DND-41 (cell line): Measurements from ENCODE around the gene FRMPD3.

Source experiments
- ATAC-seq: fragments of 200-7000 bp; cut with Tn5 transposase; 3 replicates; pipeline ENCODE4 v1.9.1; 2021; ENCODE audit warnings: low read depth; ENCODE audit not compliant: insufficient read depth
- DNase-seq: peaks from one replicate; pipeline ENCODE4 v3.0.0-alpha.2; 2020
- H2AFZ ChIP-seq: 2 replicates; pipeline ENCODE4 v1.6.0; 2012; ENCODE audit warnings: low read depth, low read length
- H3K27ac ChIP-seq: 2 replicates; pipeline ENCODE4 v1.5.1; 2012; ENCODE audit warnings: low read length, inconsistent platforms
- H3K27me3 ChIP-seq: fragments of 200-600 bp; sonication (generic); 2 replicates; pipeline ENCODE4 v1.6.0; 2012; ENCODE audit warnings: low read length, mild to moderate bottlenecking, inconsistent platforms; ENCODE audit not compliant: insufficient read depth, poor library complexity
- H3K36me3 ChIP-seq: 2 replicates; pipeline ENCODE4 v1.5.1; 2012; ENCODE audit warnings: low read length, inconsistent platforms; ENCODE audit not compliant: insufficient read depth
- H3K4me1 ChIP-seq: 2 replicates; pipeline ENCODE4 v1.5.1; 2012; ENCODE audit warnings: mild to moderate bottlenecking, low read length; ENCODE audit not compliant: insufficient read depth
- H3K4me2 ChIP-seq: 2 replicates; pipeline ENCODE4 v1.6.0; 2012; ENCODE audit warnings: mild to moderate bottlenecking, moderate library complexity, low read length, inconsistent platforms; ENCODE audit not compliant: insufficient read depth
- H3K4me3 ChIP-seq, 2 experiments: fragments of 200-600 bp in 1 of 2; shearing (Covaris generic) in 1 of 2; 2 replicates each; pipeline ENCODE4 v1.5.1; 2012 to 2016; ENCODE audit warnings: inconsistent platforms in 2 of 2, low read length in 2 of 2, mild to moderate bottlenecking in 2 of 2, low read depth in 1 of 2, moderate library complexity in 1 of 2
- H3K79me2 ChIP-seq: 2 replicates; pipeline ENCODE4 v1.6.0; 2012; ENCODE audit warnings: low read length, inconsistent platforms; ENCODE audit not compliant: insufficient read depth
- H3K9ac ChIP-seq: 2 replicates; pipeline ENCODE4 v1.6.0; 2012; ENCODE audit warnings: low read depth, mild to moderate bottlenecking, inconsistent platforms, low read length, moderate library complexity
- H3K9me3 ChIP-seq: 2 replicates; pipeline ENCODE4 v1.5.1; 2012; ENCODE audit warnings: low read length, moderate library complexity, mild to moderate bottlenecking, inconsistent platforms; ENCODE audit not compliant: insufficient read depth, severe bottlenecking
- H4K20me1 ChIP-seq: 2 replicates; pipeline ENCODE4 v1.6.0; 2012; ENCODE audit warnings: low read length; ENCODE audit not compliant: insufficient read depth
- CTCF ChIP-seq: IDR thresholded peaks from 2 replicates; pipeline ENCODE4 v1.5.1; 2012; ENCODE audit warnings: borderline replicate concordance, low read length, moderate library complexity, mild to moderate bottlenecking; ENCODE audit not compliant: poor library complexity, severe bottlenecking; ENCODE audit errors: extremely low read depth
- EZH2 ChIP-seq: IDR thresholded peaks from 3 replicates; pipeline ENCODE4 v1.6.1; 2012; ENCODE audit warnings: borderline replicate concordance, low read depth, mild to moderate bottlenecking, moderate library complexity, low read length, inconsistent platforms; ENCODE audit not compliant: severe bottlenecking

The FRMPD3 gene

GRCh38 chrX:107429090-107429489 is 20.4 kb upstream of the FRMPD3 start:
- H4K20me1 ChIP-seq = no peaks in the 10 kb centered on the region
- peak; percentile 12 for DNase-seq

GRCh38 chrX:107440187-107440586 is 9.3 kb upstream of the FRMPD3 start:
- H3K27me3 ChIP-seq = no peaks in the 10 kb centered on the region
- no peak overlapping the region for H3K4me2 ChIP-seq
- H3K9ac ChIP-seq = no peak overlapping the region
- H3K36me3 ChIP-seq = no peaks in the 10 kb centered on the region
- no peak for DNase-seq
- TF ChIP-seq EZH2 (no peak), CTCF (no peak)
- H3K27ac ChIP-seq = no peak overlapping the region
- no peaks in the 10 kb centered on the region for H3K9me3 ChIP-seq
- no peak overlapping the region for H2AFZ ChIP-seq
- H3K4me3 ChIP-seq = no peak overlapping the region
- no peaks in the 10 kb centered on the region for H3K4me1 ChIP-seq
- ATAC-seq = no peak
- H4K20me1 ChIP-seq = no peaks in the 10 kb centered on the region
- H3K79me2 ChIP-seq = no peaks in the 10 kb centered on the region

More at GRCh38 chrX:107429090-107429489, 20.4 kb upstream of the FRMPD3 start:
- H3K27me3 ChIP-seq = no peaks in the 10 kb centered on the region
- no peak for TF ChIP-seq EZH2
- peak; percentile 45 for TF ChIP-seq CTCF
- H3K4me3 ChIP-seq = no peak overlapping the region
- no peaks in the 10 kb centered on the region for H3K4me1 ChIP-seq
- no peaks in the 10 kb centered on the region for H3K79me2 ChIP-seq
- no peak for ATAC-seq
- no peak overlapping the region for H3K9ac ChIP-seq
- no peak overlapping the region for H2AFZ ChIP-seq
- H3K9me3 ChIP-seq = no peaks in the 10 kb centered on the region
- H3K36me3 ChIP-seq = no peaks in the 10 kb centered on the region
- no peak overlapping the region for H3K4me2 ChIP-seq
- H3K27ac ChIP-seq = no peak overlapping the region

- Histone ChIP-seq H3K36me3 (no peaks in the 10 kb centered on the region), H4K20me1 (no peaks in the 10 kb centered on the region), H3K9me3 (no peaks in the 10 kb centered on the region), H2AFZ (no peak overlapping the region), H3K9ac (no peak overlapping the region), H3K79me2 (no peaks in the 10 kb centered on the region), H3K4me3 (no peak overlapping the region), H3K27ac (no peak overlapping the region), H3K4me2 (no peak overlapping the region), H3K4me1 (no peaks in the 10 kb centered on the region), H3K27me3 (no peaks in the 10 kb centered on the region)
- ATAC-seq (no peak), DNase-seq (no peak)
- TF ChIP-seq EZH2 (no peak), CTCF (no peak)
Observed at GRCh38 chrX:107440692-107441091, 8.8 kb upstream of the FRMPD3 start.
